ENCODE results near the gene SYNE1.

Gene SYNE1

DNA sequence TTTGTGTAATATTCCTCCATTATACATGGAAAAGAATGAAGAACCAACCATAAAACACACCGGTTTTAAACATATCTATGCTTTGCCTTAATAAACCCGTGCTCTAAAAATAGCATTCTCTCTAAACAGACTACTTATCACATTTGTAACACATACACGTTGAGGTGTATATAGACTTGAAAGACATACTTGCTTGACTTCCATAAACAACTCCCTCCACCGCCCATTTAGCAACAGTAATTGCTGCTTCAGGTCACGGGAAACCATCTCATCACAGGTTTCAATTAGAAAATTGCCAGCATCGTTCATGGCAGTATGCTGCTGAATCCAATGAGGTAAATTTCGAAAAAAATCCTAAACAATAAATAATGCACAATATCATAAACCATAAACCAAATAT is 174.0 kb downstream of the SYNE1 start:
- Mint-ChIP-seq H3K27me3 (ENCODE audit: low read depth, poor library complexity) (peaks cover 16% of the 10 kb centered on the region), H3K4me3 (no peak overlapping the region), H3K36me3 (ENCODE audit: low read depth) (no peaks in the 10 kb centered on the region), H3K9me3 (no peaks in the 10 kb centered on the region), H3K27ac (no peak overlapping the region), H3K4me1 (peaks cover 5% of the 10 kb centered on the region)
- TF ChIP-seq, protein P1, sequence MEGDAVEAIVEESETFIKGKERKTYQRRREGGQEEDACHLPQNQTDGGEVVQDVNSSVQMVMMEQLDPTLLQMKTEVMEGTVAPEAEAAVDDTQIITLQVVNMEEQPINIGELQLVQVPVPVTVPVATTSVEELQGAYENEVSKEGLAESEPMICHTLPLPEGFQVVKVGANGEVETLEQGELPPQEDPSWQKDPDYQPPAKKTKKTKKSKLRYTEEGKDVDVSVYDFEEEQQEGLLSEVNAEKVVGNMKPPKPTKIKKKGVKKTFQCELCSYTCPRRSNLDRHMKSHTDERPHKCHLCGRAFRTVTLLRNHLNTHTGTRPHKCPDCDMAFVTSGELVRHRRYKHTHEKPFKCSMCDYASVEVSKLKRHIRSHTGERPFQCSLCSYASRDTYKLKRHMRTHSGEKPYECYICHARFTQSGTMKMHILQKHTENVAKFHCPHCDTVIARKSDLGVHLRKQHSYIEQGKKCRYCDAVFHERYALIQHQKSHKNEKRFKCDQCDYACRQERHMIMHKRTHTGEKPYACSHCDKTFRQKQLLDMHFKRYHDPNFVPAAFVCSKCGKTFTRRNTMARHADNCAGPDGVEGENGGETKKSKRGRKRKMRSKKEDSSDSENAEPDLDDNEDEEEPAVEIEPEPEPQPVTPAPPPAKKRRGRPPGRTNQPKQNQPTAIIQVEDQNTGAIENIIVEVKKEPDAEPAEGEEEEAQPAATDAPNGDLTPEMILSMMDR (IDR thresholded peaks at IDR 0.05), result no peak
- DNase-seq, result no peak

DNA sequence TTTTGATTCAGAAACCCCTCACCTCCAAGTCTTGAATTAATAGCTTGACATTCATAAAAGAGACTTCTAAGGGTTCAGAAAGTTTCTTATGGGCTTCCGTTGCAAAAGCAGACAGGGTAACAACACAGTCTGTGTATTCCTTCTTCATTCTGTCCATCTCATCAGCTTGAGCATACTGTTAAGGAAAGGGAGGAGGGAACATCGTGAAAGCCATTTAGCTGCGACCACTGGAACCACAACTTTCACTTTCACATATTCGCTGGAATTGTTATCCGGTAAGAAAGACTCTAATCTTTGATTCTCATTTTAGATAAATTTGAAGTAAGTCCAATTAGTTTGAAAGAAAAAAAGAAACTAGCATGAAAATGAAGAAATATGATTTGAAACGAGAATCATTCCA is 174.4 kb downstream of the SYNE1 start:
- H3K4me3 Mint-ChIP-seq, result no peak overlapping the region
- H3K27me3 Mint-ChIP-seq (ENCODE audit: low read depth, poor library complexity), result peaks cover 16% of the 10 kb centered on the region
- H3K9me3 Mint-ChIP-seq, result no peaks in the 10 kb centered on the region
- H3K36me3 Mint-ChIP-seq (ENCODE audit: low read depth), result no peaks in the 10 kb centered on the region
- H3K27ac Mint-ChIP-seq, result no peak overlapping the region
- H3K4me1 Mint-ChIP-seq, result peaks cover 5% of the 10 kb centered on the region
- no peak for DNase-seq
- TF ChIP-seq, protein P1 (IDR thresholded peaks at IDR 0.05), result no peak

DNA sequence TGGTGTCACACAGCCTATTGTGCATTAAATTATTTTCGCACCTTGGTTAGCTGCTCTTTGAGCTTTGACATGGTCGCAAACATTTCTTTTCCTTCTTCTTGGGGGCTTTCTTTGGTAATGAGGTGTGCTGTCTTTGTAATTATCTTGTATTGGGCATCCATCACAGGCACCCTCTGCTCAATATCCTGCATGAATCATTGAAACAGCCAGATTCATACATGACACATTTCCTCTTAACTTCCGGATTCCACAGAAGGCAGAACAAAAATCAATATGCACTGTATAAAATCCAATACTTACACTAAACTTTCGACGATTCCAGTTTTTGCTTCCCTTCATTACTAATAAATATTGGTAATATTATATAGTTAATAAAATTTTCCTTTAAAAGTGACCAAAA is 175.6 kb downstream of the SYNE1 start:
- peaks cover 16% of the 10 kb centered on the region for H3K27me3 Mint-ChIP-seq (ENCODE audit: low read depth, poor library complexity)
- H3K9me3 Mint-ChIP-seq, result no peaks in the 10 kb centered on the region
- no peak overlapping the region for H3K4me3 Mint-ChIP-seq
- peaks cover 5% of the 10 kb centered on the region for H3K4me1 Mint-ChIP-seq
- no peaks in the 10 kb centered on the region for H3K36me3 Mint-ChIP-seq (ENCODE audit: low read depth)
- TF ChIP-seq, protein P1 (IDR thresholded peaks at IDR 0.05), result no peak
- H3K27ac Mint-ChIP-seq, result no peak overlapping the region
- no peak for DNase-seq

DNA sequence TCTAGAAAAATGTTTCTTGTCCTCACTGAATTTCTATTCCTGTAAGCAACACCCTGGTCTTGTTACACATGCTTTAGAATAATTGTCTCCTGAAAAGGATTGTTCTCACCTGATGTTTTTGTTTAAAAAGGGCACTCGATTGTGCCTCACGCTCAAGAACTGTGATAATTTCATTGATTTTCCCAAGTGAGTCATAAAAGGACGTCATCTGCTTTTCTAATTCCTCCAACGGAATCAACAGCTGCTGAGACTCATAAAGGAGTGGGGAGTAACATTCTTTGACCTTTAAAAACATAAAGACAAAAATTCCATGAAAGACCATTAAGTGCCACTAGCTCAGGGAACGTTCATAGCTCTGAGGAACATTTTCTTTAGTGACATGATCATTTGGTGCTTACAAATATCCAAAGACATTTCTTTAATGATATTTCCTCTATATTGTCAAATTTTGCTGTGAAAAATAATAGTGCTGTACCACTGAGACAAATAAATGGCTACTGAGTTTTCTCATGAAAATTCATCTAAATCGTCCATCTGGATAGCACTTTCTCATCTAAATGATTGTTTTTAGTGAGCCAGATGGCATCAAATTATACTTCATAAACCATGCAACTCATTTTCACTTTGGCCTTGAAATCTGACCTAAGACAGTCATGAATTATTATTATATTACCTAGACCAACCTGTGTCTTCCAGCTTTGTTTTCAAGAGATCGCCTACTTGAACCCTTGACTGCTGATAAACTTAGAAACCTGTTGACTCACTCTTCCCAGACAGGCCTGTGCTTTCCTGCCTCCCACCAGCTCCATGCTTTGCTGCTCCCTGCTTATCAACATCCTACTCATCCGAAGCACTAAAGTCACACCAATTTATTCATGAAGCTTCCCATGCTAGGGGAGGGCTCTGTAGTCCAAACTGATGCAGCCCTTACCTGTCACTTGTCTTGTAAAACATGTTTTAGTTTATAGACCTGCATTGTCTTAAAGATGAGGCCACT is 178.2 kb downstream of the SYNE1 start:
- Mint-ChIP-seq H3K27ac (peak overlapping the region; percentile 8), H3K4me1 (peaks cover 5% of the 10 kb centered on the region), H3K4me3 (no peak overlapping the region), H3K9me3 (no peaks in the 10 kb centered on the region), H3K36me3 (ENCODE audit: low read depth) (no peaks in the 10 kb centered on the region), H3K27me3 (ENCODE audit: low read depth, poor library complexity) (peaks cover 9% of the 10 kb centered on the region)
- TF ChIP-seq, protein P1 (IDR thresholded peaks at IDR 0.05), result no peak
- DNase-seq, result no peak

DNA sequence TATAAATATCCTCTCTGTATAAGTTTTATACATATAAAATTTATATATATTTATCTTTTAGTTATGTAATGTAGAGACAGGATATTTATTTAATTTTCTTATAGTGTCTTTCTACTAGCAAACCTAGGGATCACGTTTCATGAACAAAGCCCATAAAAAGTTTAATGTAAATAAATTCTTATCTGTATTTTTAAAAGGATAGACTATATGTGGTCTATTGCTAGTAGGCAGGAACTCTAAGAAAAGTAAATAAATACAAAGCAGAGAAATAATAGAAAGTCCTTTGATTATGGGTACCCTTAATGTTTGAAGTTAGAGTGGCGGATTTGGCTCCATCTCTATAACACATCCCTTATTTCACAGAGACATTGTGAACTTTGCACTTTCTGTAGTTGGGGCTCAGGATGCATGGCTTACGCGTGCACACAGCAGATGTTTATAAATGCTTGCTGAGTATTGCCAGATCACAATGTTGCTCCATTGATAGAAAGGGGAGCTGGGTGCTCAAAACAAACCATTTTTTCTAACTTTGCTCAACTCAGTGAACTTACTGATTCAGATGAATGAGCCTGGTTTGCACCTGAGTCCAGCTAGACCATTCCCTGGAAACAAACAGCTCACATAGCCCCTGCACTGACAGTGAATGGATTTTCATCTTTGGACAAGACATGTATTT is 179.1 kb downstream of the SYNE1 start:
- Mint-ChIP-seq H3K27me3 (ENCODE audit: low read depth, poor library complexity) (peaks cover 13% of the 10 kb centered on the region), H3K4me3 (no peak overlapping the region), H3K27ac (no peak overlapping the region), H3K36me3 (ENCODE audit: low read depth) (no peaks in the 10 kb centered on the region), H3K4me1 (peaks cover 5% of the 10 kb centered on the region), H3K9me3 (no peaks in the 10 kb centered on the region)
- DNase-seq, result no peak
- TF ChIP-seq, protein P1 (IDR thresholded peaks at IDR 0.05), result no peak

Measured in nephron progenitor cell (in vitro differentiated cells).